ENCODE data around the gene CCNG2. TPM values are rescaled to one million over a fixed set of nuclear protein-coding genes. Genes with fewer than 3 reads are reported as not detected.

CCNG2 gene
- total RNA-seq, 4 donors from 2014 or later = 7.7 to 12.6 (median 9.7) TPM

DNA sequence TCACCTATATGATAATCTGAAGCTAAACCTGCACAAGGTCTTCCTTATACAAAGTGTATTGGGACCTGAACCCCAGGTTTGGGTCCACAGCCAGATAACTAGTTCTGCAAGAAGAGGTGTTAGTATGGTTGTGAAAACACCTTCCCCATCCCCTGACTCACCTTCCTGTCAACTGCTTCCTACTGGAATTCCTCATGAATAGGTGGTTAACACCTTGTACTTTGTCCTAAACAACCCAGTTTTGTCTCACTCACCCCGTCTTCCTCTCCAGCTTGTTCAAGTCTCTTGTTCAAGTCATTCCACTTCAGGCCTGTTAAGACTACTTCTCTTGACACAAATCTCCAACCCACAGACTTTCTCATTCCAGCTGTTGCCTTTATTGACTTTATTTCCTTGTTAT, 45.5 kb downstream of the CCNG2 start:
- Histone ChIP-seq H3K27ac (no peak overlapping the region), H3K36me3 (no peaks in the 10 kb centered on the region), H3K4me3 (no peak overlapping the region), H3K9me3 (no peaks in the 10 kb centered on the region), H3K4me1 (no peaks in the 10 kb centered on the region), H3K27me3 (no peaks in the 10 kb centered on the region)
- ATAC-seq = no peak
- intact Hi-C loops (cut with DNase I; ENCODE audit: low total_unique reads) (loop anchor here (2.0 to 5.0 kb wide), 2 partner anchors 108 to 150 kb away; no protein-coding TSS in a partner anchor), in situ Hi-C loops (cut with MboI; ENCODE audit: low sequenced_read_pairs in 4 of 4) (loop anchor here (5.0 to 25.0 kb wide), 5 partner anchors 105 to 690 kb away; no protein-coding TSS in a partner anchor)
- no peak for DNase-seq
- TF ChIP-seq, protein P1, sequence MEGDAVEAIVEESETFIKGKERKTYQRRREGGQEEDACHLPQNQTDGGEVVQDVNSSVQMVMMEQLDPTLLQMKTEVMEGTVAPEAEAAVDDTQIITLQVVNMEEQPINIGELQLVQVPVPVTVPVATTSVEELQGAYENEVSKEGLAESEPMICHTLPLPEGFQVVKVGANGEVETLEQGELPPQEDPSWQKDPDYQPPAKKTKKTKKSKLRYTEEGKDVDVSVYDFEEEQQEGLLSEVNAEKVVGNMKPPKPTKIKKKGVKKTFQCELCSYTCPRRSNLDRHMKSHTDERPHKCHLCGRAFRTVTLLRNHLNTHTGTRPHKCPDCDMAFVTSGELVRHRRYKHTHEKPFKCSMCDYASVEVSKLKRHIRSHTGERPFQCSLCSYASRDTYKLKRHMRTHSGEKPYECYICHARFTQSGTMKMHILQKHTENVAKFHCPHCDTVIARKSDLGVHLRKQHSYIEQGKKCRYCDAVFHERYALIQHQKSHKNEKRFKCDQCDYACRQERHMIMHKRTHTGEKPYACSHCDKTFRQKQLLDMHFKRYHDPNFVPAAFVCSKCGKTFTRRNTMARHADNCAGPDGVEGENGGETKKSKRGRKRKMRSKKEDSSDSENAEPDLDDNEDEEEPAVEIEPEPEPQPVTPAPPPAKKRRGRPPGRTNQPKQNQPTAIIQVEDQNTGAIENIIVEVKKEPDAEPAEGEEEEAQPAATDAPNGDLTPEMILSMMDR (IDR thresholded peaks at IDR 0.05 in 4 of 5, conservative IDR thresholded peaks at IDR 0.05 in 1 of 5) = no peak
- TF ChIP-seq POLR2A (IDR thresholded peaks at IDR 0.05) = no peak

DNA sequence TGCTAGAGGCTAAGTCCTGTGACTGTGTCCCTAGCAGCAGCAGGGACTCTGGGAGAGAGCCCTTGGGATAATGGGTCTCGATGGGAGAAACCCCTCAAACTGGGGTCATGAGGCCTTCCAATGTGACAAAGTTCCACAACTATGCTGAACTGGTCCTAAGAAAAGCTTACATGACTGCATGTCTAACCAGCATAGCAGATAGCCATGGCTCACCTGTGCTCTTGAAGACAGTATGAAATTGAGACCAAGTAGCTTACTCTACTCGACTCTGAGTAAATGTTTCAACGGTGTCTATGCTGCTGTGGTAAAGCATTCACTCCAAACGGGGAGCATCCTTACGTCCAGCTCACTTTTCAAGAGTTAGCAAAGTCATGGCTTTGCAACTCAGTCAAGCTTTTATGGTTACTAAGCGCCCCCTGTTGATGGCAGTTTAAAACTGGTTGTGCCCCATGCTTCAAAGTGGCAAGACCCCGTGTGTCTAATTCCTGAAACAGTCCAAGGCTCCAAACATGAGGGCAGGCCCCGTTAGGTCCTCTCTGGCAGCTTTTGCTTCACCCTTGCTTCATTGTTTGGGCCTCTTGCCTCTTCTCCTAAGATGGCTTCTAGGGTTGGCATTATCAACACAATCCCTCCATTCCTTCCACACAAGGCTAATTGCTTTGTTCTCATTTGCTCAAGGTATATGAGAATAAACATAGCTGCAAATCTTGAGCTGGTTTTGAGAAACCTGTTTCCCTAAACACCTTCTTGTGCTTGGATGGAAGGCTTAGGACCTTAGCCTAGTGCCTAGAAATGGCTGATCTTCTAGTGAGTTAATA, 46.6 kb downstream of the CCNG2 start:
- TF ChIP-seq, protein P1 (IDR thresholded peaks at IDR 0.05 in 4 of 5, conservative IDR thresholded peaks at IDR 0.05 in 1 of 5) = peak; percentile 68 to 77 (median 72)
- no peak for TF ChIP-seq POLR2A (IDR thresholded peaks at IDR 0.05)
- in situ Hi-C loops (cut with MboI; ENCODE audit: low sequenced_read_pairs in 4 of 4) = loop anchor here (5.0 to 25.0 kb wide), 5 partner anchors 106 to 691 kb away; no protein-coding TSS in a partner anchor
- H3K27ac ChIP-seq = no peak overlapping the region
- no peaks in the 10 kb centered on the region for H3K36me3 ChIP-seq
- ATAC-seq (peak; percentile 84 to 88), DNase-seq (peak; percentile 38 to 44)
- H3K9me3 ChIP-seq = no peaks in the 10 kb centered on the region
- H3K27me3 ChIP-seq = no peaks in the 10 kb centered on the region
- intact Hi-C loops (cut with DNase I; ENCODE audit: low total_unique reads) = loop anchor here (1.0 to 5.0 kb wide), 3 partner anchors 109 to 692 kb away; no protein-coding TSS in a partner anchor
- H3K4me1 ChIP-seq = no peaks in the 10 kb centered on the region
- no peak overlapping the region for H3K4me3 ChIP-seq

DNA sequence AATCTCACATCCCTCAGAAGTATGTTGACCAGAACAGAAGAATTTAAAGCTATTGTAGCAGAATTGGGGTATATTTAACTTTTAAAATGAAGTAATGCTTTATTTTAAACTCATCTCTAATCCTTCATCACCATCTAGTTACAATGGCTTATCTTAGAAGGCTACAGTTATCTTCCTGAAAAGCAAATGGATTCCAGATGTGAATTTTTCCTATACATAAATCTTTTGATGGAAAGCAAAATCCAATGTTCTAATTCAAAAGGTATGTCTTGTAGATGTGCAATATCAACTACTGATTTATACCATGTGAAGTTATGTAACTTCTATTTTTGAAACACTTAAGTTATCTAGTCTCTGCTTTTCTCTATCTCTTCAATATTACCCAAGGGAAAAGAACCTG, 47.6 kb downstream of the CCNG2 start:
- Histone ChIP-seq H3K9me3 (no peaks in the 10 kb centered on the region), H3K27me3 (no peaks in the 10 kb centered on the region), H3K36me3 (no peaks in the 10 kb centered on the region), H3K4me3 (no peak overlapping the region), H3K4me1 (no peaks in the 10 kb centered on the region), H3K27ac (no peak overlapping the region)
- DNase-seq = no peak
- no peak for ATAC-seq
- intact Hi-C loops (cut with DNase I; ENCODE audit: low total_unique reads) = loop anchor here (5.0 kb wide), 1 partner anchor 152 kb away; no protein-coding TSS in a partner anchor
- in situ Hi-C loops (cut with MboI; ENCODE audit: low sequenced_read_pairs in 4 of 4) = loop anchor here (5.0 to 25.0 kb wide), 5 partner anchors 107 to 692 kb away; no protein-coding TSS in a partner anchor
- TF ChIP-seq POLR2A (IDR thresholded peaks at IDR 0.05) = no peak
- TF ChIP-seq, protein P1 (IDR thresholded peaks at IDR 0.05 in 4 of 5, conservative IDR thresholded peaks at IDR 0.05 in 1 of 5) = no peak

DNA sequence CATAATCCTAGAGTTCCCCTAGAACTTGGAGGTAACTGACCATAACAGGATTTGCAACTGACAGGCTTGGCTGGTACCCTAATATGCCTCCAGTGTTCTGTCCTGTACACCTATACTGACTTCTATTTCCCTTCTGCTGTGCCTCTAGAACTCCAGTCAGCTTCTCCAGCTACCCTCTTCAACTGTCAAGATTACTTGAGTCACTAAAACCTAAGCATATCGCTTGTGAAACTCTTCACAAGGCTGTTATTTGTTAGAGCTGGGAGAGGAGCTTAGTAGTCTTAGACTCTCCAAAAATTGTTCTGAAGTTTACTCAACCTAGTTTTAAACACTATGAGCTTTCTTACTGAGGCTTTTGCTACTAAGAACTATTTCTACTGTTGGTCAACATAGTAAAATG, 52.0 kb downstream of the CCNG2 start:
- H3K36me3 ChIP-seq = no peaks in the 10 kb centered on the region
- no peak for TF ChIP-seq POLR2A (IDR thresholded peaks at IDR 0.05)
- no peak overlapping the region for H3K4me3 ChIP-seq
- intact Hi-C loops (cut with DNase I; ENCODE audit: low total_unique reads) = no loop called here
- in situ Hi-C loops (cut with MboI; ENCODE audit: low sequenced_read_pairs in 4 of 4) = loop anchor here (10.0 to 25.0 kb wide), 3 partner anchors 114 to 697 kb away; no protein-coding TSS in a partner anchor
- DNase-seq = no peak
- no peaks in the 10 kb centered on the region for H3K9me3 ChIP-seq
- H3K27ac ChIP-seq = no peak overlapping the region
- no peaks in the 10 kb centered on the region for H3K4me1 ChIP-seq
- no peak for ATAC-seq
- H3K27me3 ChIP-seq = no peaks in the 10 kb centered on the region

DNA sequence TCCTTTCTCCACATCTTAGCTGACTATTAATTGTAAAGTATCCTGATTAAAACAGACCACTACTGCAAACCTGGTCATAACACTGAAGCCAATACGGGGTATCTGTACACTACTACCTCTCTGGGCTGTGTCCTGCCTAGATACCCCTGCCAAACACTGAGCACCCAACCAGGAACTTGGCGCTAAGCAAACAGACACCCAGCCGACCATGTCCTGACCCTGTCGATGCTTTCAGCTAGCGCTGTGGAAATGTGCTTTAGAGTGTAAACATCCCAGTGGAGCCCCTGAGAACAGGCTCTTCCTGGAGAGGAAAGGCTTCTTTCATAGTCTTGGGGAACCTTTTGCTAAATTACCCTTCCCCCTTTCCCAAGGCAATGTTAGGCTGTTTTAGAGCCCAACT, 52.9 kb downstream of the CCNG2 start:
- DNase-seq = no peak
- Histone ChIP-seq H3K36me3 (no peaks in the 10 kb centered on the region), H3K4me3 (no peak overlapping the region), H3K4me1 (no peaks in the 10 kb centered on the region), H3K27me3 (no peaks in the 10 kb centered on the region), H3K9me3 (no peaks in the 10 kb centered on the region), H3K27ac (no peak overlapping the region)
- ATAC-seq = no peak
- in situ Hi-C loops (cut with MboI; ENCODE audit: low sequenced_read_pairs in 4 of 4) = loop anchor here (10.0 to 25.0 kb wide), 3 partner anchors 115 to 698 kb away; no protein-coding TSS in a partner anchor
- intact Hi-C loops (cut with DNase I; ENCODE audit: low total_unique reads) = no loop called here
- TF ChIP-seq, protein P1 (IDR thresholded peaks at IDR 0.05 in 4 of 5, conservative IDR thresholded peaks at IDR 0.05 in 1 of 5) = no peak
- TF ChIP-seq POLR2A (IDR thresholded peaks at IDR 0.05) = no peak

Measured in gastrocnemius medialis (tissue), 4 donors.